Activated B cell treated with CpG ODN at 0.5 μM for 24 hours (primary cell): Measurements from ENCODE around the gene GSTO1. TPM values are rescaled to one million over a fixed set of nuclear protein-coding genes. Genes with fewer than 3 reads are reported as not detected.

Source experiments
- ATAC-seq: fragments of 200-7000 bp; cut with Tn5 transposase; one replicate; pipeline ENCODE4 v1.10.0; 2021; ENCODE audit warnings: low read depth, mild to moderate bottlenecking, moderate library complexity
- CTCF ChIA-PET: fragments of 350-600 bp; sonication (Branson Sonifier 250); formaldehyde crosslinking; loops from one replicate; lab custom pipeline; 2021; ENCODE audit warnings: antibody characterized with exemption; lab: Charles Lee
- POLR2A ChIA-PET: fragments of 350-600 bp; sonication (Branson Sonifier 250); formaldehyde crosslinking; loops from one replicate; lab custom pipeline; 2021; ENCODE audit warnings: antibody characterized with exemption; lab: Charles Lee
- DNase-seq: peaks from one replicate; pipeline ENCODE4 v3.0.0; 2022
- H3K27ac Mint-ChIP-seq: one replicate; pipeline ENCODE4 v1.8.0; 2020; ENCODE audit warnings: mixed read lengths
- H3K27me3 Mint-ChIP-seq: one replicate; pipeline ENCODE4 v1.8.0; 2021; ENCODE audit warnings: mixed read lengths
- H3K36me3 Mint-ChIP-seq: one replicate; pipeline ENCODE4 v1.8.0; 2021; ENCODE audit warnings: low read depth, mixed read lengths
- H3K4me1 Mint-ChIP-seq: one replicate; pipeline ENCODE4 v1.8.0; 2021; ENCODE audit warnings: mixed read lengths
- H3K4me3 Mint-ChIP-seq: one replicate; pipeline ENCODE4 v1.8.0; 2020; ENCODE audit warnings: mild to moderate bottlenecking, mixed read lengths
- H3K9me3 Mint-ChIP-seq: one replicate; pipeline ENCODE4 v1.8.0; 2020; ENCODE audit warnings: mixed read lengths
- intact Hi-C: fragments of 100-400 bp; cut with micrococcal nuclease; formaldehyde crosslinking; loops from one replicate; pipeline ENCODE4 v1.15.1; 2024
- total RNA-seq: library from RNA; stranded (reverse); gene quantifications from 2 replicates; pipeline ENCODE4 v1.2.3, GENCODE V29; 2022
- TF ChIP-seq, protein P1 (sequence below): fragments of 200-600 bp; IDR thresholded peaks from one replicate; pipeline ENCODE4 v1.8.0; 2022; ENCODE audit warnings: antibody characterized with exemption, mild to moderate bottlenecking

Gene GSTO1
- total RNA-seq, 1 donor from 2014 or later: 43.0 TPM

DNA sequence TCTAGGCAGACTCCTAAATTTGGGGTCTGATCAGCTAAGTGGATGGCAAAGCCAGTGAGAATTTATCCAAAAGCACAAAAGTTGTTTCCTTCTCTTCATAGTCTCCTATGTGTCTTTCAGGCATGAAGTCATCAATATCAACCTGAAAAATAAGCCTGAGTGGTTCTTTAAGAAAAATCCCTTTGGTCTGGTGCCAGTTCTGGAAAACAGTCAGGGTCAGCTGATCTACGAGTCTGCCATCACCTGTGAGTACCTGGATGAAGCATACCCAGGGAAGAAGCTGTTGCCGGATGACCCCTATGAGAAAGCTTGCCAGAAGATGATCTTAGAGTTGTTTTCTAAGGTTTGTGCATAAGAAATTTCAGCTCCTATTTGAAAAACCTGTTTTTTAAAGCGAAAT lies 4.8 kb downstream of the GSTO1 start:
- Mint-ChIP-seq H3K36me3 (peaks cover 70% of the 10 kb centered on the region), H3K9me3 (no peaks in the 10 kb centered on the region), H3K4me3 (no peak overlapping the region), H3K27me3 (no peaks in the 10 kb centered on the region), H3K27ac (no peak overlapping the region), H3K4me1 (peaks cover 54% of the 10 kb centered on the region)
- no peak for DNase-seq
- TF ChIP-seq, protein P1, sequence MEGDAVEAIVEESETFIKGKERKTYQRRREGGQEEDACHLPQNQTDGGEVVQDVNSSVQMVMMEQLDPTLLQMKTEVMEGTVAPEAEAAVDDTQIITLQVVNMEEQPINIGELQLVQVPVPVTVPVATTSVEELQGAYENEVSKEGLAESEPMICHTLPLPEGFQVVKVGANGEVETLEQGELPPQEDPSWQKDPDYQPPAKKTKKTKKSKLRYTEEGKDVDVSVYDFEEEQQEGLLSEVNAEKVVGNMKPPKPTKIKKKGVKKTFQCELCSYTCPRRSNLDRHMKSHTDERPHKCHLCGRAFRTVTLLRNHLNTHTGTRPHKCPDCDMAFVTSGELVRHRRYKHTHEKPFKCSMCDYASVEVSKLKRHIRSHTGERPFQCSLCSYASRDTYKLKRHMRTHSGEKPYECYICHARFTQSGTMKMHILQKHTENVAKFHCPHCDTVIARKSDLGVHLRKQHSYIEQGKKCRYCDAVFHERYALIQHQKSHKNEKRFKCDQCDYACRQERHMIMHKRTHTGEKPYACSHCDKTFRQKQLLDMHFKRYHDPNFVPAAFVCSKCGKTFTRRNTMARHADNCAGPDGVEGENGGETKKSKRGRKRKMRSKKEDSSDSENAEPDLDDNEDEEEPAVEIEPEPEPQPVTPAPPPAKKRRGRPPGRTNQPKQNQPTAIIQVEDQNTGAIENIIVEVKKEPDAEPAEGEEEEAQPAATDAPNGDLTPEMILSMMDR: no peak
- ATAC-seq: no peak
- ChIA-PET POLR2A (no interaction called here), CTCF (no interaction called here)
- intact Hi-C loops: no loop called here

DNA sequence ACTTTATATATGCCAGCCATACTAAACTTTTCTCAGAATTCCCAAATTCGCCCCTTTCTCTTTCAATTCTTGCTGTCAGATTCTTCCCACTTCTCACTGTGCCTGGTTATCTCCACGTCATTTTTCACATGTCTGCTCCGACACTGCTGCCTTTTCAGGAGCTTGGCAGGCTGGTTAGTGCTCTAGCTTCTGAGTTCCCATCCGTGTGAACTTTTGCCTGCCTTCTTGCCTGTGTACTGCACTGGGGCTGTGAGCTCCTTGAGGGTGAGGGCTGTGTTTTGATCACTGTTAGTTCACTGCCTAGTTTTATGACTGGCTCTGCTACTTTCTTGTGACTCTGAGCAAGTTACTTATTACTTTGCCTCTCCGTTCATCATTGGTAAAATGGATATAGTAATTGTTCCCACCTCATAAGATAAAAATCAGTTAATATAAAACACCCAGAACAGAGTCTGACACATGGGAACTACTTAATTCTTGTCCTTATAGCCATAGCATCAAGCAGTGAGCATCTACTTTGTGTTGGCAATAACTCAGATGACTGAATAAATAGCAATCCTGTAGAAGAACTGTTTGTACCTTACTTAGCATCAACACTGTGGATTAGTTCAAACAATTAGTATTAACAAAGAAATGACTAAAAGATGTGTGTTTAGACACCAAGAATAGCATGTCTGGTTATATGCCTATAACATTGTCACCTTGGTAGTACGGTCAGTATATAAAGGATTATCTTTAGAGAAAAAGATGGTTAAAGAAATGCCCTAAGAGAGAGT lies 5.5 kb downstream of the GSTO1 start:
- CTCF ChIA-PET: no interaction called here
- Mint-ChIP-seq H3K4me1 (peaks cover 53% of the 10 kb centered on the region), H3K9me3 (no peaks in the 10 kb centered on the region), H3K36me3 (peaks cover 71% of the 10 kb centered on the region), H3K4me3 (no peak overlapping the region), H3K27ac (peak overlapping the region; percentile 38), H3K27me3 (no peaks in the 10 kb centered on the region)
- DNase-seq (no peak), ATAC-seq (no peak)
- TF ChIP-seq, protein P1: no peak
- POLR2A ChIA-PET: no interaction called here
- intact Hi-C loops: no loop called here

DNA sequence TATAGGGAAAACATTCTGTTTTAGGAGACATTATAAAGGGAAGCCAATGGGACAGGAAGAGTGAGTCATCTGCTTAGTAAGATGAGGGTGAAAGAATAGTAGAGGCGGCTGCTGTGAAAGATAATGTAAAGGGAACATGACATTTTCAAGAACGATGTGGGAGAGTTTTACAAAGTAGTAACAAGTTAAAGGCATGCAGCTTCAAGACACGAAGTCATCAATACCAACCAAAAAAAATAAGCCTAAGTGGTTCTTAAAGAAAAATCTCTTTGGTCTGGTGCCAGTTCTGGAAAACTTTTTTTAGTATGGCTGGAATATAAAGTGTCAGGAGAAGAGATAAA lies 6.1 kb downstream of the GSTO1 start:
- Mint-ChIP-seq H3K27ac (peak overlapping the region; percentile 38), H3K36me3 (peaks cover 73% of the 10 kb centered on the region), H3K27me3 (no peaks in the 10 kb centered on the region), H3K9me3 (no peaks in the 10 kb centered on the region), H3K4me3 (no peak overlapping the region), H3K4me1 (peaks cover 54% of the 10 kb centered on the region)
- no peak for DNase-seq
- intact Hi-C loops: no loop called here
- no peak for ATAC-seq
- CTCF ChIA-PET: no interaction called here
- TF ChIP-seq, protein P1: no peak
- POLR2A ChIA-PET: no interaction called here

DNA sequence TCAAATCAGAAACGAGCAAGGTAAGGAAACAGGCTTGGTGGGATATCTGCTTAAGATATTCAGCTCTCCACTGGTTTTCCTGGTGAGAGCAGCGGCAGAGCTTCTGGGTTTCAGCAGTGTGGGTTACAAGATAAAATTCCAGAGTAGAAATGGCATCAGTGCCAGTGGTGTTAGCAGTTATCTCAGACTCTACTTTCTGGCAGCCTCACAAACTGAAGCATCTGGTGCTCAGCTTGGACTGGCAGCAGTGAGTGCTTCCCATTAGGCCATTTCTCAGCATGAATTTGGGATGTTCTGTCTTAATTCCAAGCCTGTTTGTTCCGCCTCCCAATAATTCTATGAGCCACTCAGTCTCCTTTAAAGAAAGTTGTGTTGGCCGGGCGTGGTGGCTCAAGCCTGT lies 7.4 kb downstream of the GSTO1 start:
- H3K4me1 Mint-ChIP-seq: peaks cover 54% of the 10 kb centered on the region
- H3K4me3 Mint-ChIP-seq: no peak overlapping the region

DNA sequence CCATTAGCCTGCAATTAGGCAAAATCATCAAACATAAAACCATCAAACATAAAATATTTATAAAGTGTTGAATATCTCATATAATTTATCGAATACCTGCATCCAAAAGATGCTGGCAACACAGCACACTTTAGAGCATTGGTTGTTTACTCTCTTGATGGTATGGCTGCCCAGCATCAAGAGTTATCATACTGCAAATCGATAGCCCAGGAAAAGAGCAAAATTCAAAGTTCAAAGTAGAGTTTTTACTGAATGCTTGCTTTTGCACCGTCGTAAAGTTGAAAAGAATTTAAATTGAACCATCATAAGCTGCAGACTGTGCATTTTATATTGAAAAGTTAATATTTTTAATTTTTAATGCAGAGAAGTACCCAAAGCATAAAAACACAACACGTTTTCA lies 10.1 kb downstream of the GSTO1 start:
- ChIA-PET POLR2A (interaction anchor here (2.7 kb wide), 1 partner anchor 10 kb away, joined by 7 read pairs; the partner anchor contains the start of gene GSTO1), CTCF (no interaction called here)
- ATAC-seq: no peak
- no peak overlapping the region for H3K4me3 Mint-ChIP-seq
- H3K4me1 Mint-ChIP-seq: peaks cover 61% of the 10 kb centered on the region
- H3K9me3 Mint-ChIP-seq: no peaks in the 10 kb centered on the region
- DNase-seq: no peak
- TF ChIP-seq, protein P1: no peak
- peaks cover 76% of the 10 kb centered on the region for H3K36me3 Mint-ChIP-seq
- no peak overlapping the region for H3K27ac Mint-ChIP-seq
- intact Hi-C loops: loop anchor here (5.0 kb wide), 1 partner anchor 297 kb away; the partner anchor contains the start of gene SLK
- H3K27me3 Mint-ChIP-seq: no peaks in the 10 kb centered on the region

More for the DNA sequence above, 7.4 kb downstream of the GSTO1 start:
- no peak for DNase-seq
- intact Hi-C loops: no loop called here
- no peaks in the 10 kb centered on the region for H3K27me3 Mint-ChIP-seq
- H3K27ac Mint-ChIP-seq: no peak overlapping the region
- TF ChIP-seq, protein P1: no peak
- H3K36me3 Mint-ChIP-seq: peaks cover 81% of the 10 kb centered on the region
- ChIA-PET CTCF (no interaction called here), POLR2A (interaction anchor here (1.4 kb wide), 1 partner anchor 8 kb away, joined by 3 read pairs; the partner anchor contains the start of gene GSTO1)
- no peak for ATAC-seq
- no peaks in the 10 kb centered on the region for H3K9me3 Mint-ChIP-seq
